Measurements from ENCODE around the gene PRDM1.

PRDM1 gene

DNA sequence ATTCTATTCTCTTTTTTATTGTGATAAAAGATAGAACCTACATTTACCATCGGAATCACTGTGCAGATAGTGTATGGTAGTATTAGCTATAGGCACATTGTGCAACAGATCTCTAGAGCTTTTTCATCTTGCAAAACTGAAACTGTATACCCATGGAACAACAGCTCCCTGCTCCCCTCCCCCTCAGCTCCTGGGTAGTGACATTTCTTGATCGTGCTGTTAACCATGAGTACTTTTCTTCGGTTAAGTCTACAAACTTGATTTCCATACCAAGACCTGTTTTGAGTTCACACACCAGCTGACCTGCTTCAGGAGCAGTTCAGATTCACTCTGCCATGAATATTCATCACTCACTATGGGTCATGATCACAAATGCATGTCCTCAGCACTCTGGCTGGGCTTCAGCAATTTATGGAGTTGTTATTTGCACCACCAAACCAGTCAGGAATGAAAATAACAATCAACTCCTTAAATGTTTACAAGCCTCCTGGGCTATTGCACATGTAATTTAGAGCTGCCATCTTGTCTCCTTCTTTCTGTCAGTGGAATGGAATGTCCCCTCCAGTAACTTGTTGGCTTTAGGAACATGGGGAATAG, 32.8 kb downstream of the PRDM1 start:
- DNase-seq, result no peak

DNA sequence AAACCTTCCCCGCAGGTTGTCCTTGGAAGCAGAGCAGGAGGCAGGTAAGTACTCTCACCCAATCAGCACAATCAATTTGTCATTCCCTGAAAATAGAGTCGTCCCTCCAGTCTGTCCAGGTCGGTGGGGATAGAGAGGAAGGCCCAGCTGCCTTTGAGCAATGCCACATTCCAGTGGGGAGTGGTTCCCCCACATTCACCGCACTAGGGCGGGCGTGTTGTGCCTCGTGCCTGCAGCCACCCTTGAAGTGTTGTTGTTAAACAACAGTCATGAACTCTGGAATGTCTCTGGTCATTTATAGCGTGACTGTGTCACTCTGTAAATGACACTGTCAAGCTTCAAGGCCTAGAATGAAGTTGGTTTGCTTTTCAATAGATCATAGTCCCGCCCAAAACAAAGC, 33.4 kb downstream of the PRDM1 start:
- DNase-seq, result no peak

DNA sequence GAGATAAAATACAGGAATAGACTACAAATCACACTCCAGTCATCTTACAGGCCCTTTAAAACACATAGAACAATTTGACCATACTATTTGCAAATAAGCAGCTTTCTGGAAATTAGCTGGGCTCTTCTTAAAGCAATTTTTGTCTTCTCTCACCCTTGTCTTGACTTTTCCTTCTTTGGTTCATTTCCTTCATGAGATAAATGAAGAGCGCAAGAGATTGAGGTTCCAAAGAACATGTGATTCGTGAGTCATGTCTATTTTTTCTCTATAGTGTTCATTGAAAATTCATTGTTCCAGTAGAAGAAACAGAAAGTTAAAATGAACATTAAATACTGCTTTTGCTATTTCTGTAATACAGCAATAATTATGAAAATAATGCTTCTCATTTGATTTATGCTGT, 33.9 kb downstream of the PRDM1 start:
- no peak for DNase-seq

DNA sequence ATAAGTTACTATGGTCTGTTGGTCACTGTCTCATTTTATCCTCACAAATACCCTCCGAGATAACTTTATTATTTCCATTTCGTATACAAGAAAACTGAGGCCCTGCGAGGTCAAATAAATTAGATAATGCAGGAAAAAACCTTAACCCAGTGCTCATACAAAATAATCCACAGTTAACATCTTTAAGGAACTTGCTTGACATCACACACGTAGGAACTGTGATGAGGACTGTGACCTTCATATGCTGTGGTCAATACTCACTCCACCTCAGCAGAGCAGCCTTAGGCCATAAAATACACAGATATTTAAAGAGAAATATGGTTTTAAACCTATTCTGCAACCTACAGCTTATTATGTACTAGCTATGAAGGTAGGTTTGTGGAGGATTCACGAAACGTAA, 34.3 kb downstream of the PRDM1 start:
- DNase-seq, result no peak

DNA sequence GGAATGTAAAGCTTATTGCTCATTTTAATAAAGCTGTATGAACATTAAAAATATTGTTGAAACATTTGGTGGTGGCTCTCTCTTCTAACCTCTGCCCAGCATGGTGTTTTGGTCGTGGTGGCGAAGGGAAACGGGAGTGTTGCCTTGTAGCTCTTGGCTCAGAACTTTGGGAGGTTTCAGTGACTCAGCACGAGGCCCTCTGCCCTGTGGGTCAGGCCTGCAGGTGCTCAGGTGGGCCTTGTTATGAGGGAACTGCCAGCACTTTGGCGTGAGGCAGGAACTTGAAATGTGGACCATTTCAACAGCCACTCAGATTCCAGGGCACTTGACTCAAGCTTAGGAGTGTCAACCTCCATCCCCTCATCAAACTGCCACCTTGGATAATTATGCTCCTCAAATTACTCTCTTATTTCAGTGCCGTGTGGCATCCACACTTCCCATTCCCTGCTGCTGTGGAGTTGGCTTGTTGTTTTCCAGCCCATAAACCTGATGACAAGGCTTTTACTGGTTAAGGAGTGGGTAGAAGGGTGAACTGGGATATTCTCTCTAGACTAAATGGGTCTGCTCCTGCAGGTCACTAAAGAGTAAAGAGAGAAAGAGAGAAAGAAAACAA, 36.3 kb downstream of the PRDM1 start:
- no peak for DNase-seq

DNA sequence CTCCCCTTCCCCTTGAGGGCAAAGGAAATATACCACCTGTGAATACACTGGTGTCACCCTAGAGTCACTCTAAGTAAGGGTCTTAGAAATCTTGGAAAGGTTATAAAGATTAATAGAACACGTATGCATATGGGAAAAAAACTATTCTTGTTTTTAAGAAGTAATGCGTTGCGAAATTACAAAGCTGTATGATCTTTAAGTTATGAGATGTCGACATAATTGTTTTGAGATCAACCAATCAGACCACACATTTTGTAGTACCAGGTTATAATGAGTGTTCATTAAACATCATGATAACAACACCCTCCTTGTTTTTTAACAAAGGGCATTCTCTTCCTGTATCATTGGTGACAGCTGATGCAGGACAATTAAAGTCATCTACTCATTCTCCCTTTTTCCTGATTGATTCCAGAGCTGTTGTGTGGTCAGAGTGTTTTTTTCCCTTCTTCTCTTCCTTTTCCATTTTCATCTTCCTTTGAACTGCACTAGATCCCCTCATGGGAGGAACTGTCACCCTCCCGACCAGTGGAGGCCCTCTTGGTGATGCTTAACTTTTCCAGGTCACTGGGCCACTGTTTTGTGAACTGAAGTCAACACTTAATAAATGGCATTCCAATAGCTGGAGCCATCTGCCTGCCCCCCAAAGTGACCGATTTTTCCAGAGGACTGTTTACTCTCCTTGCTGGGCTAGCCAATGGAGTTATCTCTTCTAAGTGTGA, 37.0 kb downstream of the PRDM1 start:
- no peak for DNase-seq

DNA sequence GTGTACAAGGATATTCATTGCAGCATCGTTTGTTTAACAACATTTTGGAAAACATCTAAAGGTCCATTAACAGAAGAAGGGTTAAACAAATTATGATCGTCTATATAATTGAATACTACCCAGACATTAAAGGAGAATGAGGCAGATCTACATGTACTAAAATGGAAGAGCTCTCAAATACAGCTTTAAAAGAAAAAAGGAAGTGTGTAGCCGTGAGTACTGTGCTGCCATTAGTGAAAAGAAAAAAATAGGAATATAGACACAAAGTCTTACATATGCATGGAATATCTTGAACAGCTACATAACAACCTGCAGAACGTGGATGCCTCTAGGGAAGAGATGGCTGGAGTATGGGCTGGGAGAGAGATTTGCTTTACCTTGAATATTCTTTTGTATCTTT, 37.9 kb downstream of the PRDM1 start:
- no peak for DNase-seq

DNA sequence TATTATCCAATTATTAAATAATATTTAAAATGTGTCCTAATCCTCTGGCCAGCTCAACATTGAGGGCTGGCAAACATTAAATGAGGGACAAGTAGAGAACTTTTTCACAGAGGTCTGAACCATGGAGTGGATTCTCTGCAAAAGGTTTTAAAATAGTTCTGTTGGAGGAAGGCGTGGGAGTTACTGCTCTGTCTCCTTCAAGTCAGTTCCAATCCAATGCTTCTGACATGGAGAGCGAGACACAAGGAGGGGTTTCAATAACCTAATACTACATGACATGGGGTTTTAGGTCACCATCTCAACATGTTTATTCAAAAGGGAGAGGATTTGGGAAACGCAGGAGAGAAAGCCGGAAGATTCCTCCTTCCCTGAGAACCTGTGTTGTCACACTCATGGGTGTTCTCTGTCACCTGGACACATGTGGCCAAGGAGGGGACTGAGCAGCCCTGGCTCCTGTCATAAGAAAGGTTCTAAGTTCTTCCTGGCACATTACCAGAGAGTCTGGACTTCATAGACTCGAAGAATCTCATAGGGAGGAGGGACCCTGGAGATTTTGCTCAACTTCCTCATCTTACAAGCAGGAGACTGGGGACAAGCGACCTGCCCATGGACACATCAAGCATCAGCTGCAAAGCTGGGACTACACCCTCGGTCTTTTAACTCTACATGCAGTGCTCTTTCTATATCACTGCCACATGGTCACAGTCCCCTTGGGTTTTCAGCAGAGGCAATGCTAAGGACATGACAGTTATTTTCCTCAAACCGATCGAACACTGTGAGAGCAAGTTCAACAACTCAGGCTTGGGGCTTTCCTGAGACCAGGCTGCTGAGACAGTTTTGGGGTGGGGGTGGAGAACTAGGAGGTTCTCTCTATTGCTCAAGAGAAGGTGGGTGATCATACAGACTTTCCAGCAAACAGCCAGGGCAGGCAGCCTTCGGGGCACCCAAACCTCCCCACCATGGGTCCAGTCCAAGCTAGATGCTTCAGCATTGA, 38.6 kb downstream of the PRDM1 start:
- DNase-seq, result no peak

DNA sequence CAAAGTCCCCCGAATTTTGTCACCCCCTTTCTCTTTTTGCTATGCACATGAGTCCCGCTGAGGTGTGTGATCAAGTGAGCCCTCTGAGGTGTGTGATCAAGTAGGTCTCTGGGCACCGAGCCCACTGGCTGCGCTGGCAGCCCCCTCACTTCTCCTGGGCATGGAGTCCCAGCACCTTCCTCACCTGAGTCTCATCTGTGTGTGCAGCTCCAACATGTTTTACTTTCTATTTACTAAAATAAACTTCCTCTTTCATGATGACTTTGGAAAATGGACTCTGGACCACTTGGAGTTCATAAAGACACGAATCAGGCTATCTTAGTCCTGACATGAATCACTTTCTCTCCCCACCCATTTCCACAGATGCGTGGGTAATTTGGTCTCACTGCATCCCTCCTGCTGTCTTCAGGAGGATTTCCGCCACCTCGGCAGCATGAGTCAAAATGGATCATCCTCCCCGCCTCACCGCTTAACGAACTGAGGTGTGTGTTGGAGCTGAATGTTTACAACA, 39.8 kb downstream of the PRDM1 start:
- DNase-seq, result no peak

DNA sequence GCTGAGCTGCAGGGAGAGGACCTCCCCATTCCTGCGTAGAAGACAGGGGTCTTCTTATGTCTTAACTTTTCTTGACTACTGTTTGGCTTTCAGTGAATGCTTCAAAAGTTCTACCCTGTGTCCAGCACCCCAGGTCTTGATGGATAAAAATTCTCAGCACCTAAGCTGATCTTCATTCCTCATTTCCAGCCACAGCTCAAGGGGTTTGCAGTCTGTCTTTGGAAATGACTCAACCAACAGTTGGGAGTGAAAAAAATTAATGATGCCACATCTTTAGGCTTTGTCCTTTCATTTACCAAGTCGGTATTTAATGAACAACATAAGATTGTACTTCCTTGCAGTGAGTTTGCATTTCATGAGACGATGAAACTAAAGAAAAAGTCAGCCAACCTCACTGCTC, 40.3 kb downstream of the PRDM1 start:
- no peak for DNase-seq

DNA sequence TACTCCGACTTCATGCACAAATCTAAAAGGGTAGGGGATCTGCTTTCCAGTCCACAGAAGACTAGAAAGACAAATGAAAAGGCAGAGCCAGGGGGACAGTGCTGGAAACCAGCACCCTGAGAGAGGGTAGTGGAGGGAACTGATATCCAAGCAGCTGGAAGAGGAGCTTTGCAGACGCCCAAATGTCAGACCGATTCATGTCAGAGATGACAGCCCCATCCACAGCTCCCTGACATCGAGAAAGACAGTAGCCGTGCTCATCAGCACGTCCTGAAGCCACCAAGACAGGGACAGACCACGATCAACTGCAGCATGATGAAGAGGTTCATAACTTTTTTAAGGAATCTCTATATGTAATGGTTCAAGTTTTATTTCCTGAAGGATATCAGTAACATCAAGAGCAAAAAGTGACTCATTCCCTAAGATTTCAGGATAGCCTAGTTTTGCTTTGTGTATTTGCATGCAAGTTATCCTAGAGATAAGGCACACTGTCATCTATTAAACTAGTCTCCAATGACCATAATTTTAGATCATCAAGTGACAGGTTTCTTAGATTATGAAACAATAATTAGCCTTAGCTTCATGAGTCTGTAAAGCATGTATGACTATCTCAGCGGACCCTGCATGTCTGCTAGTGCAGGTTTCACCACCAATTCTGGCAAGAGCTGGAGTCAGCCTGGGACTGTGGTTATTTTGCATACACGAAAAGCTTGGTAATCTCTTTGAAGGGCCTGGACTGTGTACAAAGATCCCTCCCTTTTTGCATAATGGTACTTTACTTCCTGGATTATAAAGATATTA, 43.0 kb downstream of the PRDM1 start:
- DNase-seq, result no peak

DNA sequence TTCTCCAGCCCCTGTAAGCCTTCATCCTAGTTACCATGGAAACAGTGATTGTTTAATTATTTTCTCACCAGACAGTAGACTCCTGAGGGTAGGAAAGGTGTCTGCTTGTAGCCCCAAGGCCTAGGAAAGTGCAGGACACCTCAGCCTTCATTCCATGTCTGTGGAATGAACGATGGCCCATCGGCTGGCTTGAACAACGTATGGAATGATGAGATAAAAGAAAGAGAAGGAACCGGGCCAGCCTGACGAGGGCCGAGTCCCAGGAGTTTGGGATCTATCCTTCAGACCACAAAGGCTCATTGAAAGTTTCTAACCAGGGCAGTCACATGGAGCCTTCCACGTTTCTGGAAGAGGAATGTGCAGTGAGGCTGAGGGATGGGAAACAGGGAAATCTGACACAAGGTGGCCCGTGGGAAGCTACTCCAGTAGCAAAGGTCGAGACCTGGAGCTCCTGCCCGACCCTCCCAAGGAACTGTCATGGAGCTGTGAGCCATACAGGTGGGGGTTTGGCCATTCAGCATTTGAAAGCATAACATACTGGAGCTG, 46.1 kb downstream of the PRDM1 start:
- no peak for DNase-seq

DNA sequence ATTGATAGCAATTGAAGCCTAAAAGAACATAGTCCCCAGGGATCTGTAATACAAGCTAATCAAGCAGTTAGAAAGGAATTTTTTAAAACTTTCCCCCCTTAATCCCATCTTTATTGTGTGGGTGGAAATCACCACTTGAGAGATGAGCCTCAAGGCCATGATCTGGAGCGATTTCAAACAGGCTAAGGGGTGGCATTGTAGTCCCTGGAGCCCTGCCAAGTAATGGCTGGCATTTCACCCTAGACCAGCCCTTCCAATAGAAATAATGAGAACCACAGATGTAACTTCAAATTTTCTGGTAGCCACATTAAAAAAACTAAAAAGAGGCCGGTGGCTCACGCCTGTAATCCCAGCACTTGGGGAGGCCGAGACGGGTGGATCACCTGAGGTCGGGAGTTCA, 46.9 kb downstream of the PRDM1 start:
- DNase-seq, result no peak

DNA sequence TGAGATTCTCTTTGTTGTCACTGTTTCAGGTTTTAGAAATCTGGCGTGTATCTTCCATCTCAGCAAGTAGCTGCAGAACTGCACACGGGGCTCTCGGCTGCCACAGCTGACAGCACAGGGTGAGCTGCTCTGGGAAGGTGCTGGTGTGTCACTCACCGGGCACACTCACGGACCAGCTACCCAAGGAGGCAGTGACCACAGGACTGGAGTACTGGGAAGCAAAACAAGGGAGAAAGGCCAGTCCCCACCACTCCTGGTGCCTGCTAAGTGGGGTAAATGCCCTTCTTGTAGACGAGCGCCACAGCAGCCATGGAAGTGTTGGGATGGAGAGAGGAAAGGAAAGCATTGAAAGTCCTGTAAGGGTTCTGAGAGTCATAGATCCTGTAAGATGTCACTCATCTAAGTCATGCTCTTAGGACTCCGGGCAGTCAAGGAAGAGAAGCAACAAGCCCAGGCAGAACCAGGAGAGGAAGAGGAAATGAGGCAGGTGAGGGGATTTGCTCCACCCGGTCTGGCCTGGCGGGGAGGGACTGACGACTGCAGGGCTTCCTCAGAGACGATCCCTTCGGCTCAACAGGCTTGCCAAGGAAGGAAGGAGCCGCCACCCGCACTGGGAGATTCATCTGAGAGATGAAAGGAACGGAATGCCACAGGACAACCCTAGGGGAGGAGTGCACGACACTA, 48.1 kb downstream of the PRDM1 start:
- no peak for DNase-seq

DNA sequence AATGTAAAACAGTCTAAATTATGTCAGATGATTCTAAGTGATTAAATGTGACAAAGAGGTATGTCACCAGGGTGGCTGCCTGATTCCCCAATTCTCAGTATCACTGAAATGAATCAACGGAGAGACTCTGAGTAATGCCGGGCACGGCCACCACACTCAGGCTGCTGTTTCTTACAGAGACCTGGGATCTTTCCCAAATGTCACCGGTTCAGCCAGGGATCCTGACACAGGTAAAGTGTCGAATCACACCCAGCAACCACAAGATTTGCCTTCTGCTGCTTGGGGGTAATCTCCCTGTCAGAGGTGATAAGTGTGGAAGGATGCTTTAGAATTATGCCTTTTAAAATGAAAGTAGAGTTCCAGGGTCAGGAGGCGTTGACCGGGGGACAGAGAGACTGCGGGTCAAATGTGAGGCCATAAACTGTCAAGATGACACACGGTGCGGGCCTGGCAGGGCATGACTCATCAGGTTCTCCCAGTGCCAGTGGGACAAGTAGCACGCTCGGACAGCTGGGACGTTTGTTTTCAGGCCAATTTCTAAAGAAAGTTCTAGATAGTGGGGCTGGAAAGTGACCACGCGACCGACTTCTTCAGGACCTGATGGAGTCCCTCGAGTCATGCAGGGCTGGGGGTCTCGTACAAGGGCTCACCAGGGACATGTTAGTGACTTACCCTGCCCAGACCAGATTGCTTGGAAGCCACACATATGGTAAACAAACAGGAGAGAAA, 48.9 kb downstream of the PRDM1 start:
- no peak for DNase-seq

DNA sequence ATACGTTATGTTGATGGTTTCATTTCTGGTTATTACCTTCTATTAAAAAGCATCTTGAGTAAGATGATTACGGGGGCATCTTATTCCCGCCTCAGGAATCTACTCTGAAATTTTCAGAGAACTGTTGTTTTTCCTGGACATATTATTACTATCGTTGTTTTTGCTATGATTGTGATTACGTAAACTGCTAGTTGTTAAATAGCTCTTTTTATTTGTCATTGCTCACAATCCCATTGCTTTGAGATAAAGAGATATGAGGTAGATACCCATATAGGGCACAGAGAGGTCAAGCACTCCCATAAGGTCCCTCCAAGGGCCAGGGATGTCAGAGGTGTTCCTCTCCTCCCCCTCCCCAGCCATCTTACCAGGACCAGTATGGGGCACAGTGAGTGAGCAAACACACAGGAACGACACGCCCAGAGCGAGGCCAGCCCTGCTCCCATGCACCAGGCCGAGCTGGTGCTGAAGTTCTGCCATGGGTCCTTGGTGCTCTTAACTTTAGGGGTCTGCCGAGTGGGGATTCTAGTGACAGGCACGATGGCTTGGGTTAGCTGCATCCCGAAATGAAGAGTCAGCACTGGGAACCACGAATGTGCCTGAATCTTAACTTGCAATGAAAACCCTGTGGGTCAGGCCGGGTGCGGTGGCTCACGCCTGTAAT, 49.9 kb downstream of the PRDM1 start:
- DNase-seq, result no peak

DNA sequence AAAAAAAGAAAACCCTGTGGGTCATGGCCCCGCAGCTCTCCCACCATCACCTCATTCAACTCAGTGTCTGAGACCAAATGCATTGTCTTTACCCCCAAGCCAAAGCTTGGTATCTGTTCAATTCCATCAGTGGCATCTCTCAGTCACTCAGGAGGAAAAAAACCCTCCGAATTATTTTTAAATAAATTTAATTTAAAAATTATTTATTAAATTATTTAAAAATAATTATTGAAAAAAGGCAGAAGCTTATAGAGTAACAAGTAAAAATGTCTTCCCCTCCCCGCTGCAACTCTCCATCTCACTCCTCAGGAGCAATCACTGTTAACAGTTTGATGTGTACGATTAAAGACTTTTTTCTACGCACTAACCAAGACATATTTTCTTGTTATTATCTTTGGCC, 50.7 kb downstream of the PRDM1 start:
- no peak for DNase-seq

DNA sequence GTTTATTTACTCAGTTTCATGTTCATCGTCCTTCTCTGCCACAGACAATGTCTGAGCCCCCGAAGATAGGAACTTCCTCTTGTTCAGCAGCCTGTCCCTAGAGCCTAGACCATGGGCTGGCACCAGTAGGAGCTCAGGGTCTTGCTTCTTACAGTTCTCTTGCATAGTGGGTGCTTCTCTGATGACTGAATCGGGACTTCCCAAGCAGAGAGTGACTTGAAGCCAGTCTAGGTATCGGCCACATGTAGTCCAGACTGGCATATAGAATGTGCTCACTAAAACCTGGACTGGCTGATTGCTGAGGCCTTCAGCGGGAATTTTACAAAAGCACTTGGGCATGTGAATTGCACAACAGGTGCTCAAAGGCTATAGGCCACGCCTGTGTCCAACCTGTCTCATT, 52.0 kb downstream of the PRDM1 start:
- no peak for DNase-seq

DNA sequence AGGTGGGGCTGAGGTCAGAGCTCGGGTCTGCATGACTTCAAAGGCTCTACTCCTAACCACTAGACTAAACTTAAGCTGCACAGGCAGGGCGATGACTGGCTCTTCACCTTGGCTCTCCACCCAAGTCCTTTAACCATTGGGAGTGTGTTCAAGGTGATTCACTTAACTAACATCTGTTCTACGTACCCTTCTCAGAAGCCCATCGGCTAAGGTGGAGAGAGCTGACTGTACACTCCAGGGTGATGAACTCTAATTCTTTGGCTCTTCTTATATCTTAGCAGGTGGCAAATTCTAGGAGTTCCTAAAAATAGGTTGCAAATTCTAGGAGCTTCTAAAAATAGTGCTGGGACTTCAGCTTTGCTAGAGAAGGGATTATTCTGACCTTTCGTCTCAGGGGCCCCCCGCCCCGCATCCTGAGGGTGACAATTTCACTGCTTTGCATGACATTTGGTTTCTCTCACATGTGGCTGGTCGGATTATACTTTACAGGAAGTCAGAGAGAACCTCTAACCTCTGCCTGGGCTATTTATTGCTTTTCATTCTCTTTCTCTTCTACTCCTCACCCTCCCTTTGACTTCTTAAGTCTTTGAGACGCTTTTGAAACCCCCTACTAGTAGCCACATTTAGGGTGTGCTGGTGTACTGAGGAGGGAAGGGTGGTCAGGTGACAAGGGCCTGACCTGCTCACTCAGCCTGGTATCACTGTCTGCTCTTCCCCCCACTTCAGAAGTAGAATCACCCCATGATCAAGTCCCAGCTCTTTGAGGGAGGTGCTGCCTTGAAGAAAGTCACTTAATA, 55.5 kb downstream of the PRDM1 start:
- DNase-seq, result no peak
